Stimulated activated naive CD8-positive, alpha-beta T cell treated with anti-CD3 and anti-CD28 coated beads, Interleukin-15, Interleukin-2, amounts not matched to agents 100 ng/mL and 50 ng/mL, for 24 hours (primary cell): ENCODE data around the gene GPR39.

Experiments
- H3K27ac Mint-ChIP-seq: one replicate; pipeline ENCODE4 v1.8.0; 2021; ENCODE audit warnings: mild to moderate bottlenecking, mixed read lengths
- H3K27me3 Mint-ChIP-seq: one replicate; pipeline ENCODE4 v1.8.0; 2021; ENCODE audit warnings: mixed read lengths
- H3K36me3 Mint-ChIP-seq: one replicate; pipeline ENCODE4 v1.8.0; 2021; ENCODE audit warnings: low read depth, mixed read lengths
- H3K4me1 Mint-ChIP-seq: one replicate; pipeline ENCODE4 v1.8.0; 2021; ENCODE audit warnings: low read depth, mixed read lengths
- H3K4me3 Mint-ChIP-seq: one replicate; pipeline ENCODE4 v1.8.0; 2021; ENCODE audit warnings: mild to moderate bottlenecking, mixed read lengths
- H3K9me3 Mint-ChIP-seq: one replicate; pipeline ENCODE4 v1.8.0; 2021; ENCODE audit warnings: mixed read lengths

The GPR39 gene

DNA sequence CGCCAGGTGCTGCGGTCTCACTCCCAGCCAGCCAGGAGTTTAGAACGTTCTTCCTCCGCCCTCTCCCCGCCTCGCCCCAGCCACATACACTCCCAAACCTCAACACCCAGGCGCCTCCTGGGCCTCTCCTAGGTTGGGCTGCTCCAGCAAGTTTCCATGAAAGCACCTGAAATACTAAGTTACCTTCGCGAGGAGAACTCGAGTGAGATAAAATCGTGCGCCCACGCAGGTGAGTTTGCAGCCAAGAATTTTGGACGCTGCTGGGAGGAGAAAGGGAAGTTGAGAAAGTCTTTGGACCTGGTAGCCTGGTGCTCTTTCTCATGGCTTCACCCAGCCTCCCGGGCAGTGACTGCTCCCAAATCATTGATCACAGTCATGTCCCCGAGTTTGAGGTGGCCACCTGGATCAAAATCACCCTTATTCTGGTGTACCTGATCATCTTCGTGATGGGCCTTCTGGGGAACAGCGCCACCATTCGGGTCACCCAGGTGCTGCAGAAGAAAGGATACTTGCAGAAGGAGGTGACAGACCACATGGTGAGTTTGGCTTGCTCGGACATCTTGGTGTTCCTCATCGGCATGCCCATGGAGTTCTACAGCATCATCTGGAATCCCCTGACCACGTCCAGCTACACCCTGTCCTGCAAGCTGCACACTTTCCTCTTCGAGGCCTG, at the start of gene GPR39:
GPR39 (plus strand) TSS at position 83 of the 673 bp plus-strand sequence.
- peaks cover 4% of the 10 kb centered on the region for H3K9me3 Mint-ChIP-seq
- no peaks in the 10 kb centered on the region for H3K4me1 Mint-ChIP-seq
- H3K27me3 Mint-ChIP-seq, result peaks cover 33% of the 10 kb centered on the region
- H3K27ac Mint-ChIP-seq, result no peak within 1 kb of the TSS
- H3K4me3 Mint-ChIP-seq, result no peak within 1 kb of the TSS
- H3K36me3 Mint-ChIP-seq, result no peaks in the 10 kb centered on the region

DNA sequence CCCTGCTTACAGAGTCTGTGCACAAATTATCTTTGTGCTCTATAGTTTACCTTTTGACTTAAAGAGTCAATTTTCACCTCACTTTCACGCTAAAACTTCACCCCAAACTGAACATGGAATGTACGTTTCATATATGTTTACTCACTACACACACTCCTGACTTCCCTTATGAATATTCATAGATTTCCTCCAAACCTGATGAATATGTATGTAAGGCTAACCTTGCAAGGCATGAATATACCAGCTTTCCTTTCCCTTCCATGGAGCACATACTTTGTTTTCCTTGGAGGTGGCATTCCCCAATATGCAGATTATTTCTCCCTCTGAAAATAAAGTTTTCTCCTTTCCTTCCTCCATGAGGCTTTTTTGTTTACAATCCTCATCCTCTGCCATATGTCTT, 48.4 kb upstream of the GPR39 start:
- Mint-ChIP-seq H3K27ac (no peak overlapping the region), H3K27me3 (no peaks in the 10 kb centered on the region), H3K9me3 (no peaks in the 10 kb centered on the region), H3K36me3 (no peaks in the 10 kb centered on the region), H3K4me3 (no peak overlapping the region), H3K4me1 (no peaks in the 10 kb centered on the region)

DNA sequence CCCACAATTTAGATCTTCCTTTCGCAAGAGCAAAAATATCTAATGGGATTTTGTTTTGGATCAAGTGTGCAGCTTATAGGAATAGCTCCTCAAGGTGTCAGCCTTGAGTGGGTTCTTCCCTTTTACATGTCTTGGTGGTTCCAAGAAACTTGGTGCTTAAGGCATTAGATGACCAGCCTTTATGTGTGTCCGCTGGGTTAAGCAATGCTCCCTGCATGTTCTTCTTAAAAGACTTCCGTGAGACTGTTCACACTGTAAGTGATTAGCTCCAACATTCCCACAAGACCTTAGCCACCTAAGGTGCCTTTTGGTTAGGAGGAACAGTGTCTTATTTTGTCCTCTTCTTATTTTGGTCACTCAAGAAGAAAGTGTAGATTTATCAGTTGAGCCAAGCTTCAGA, 44.3 kb upstream of the GPR39 start:
- Mint-ChIP-seq H3K27me3 (no peaks in the 10 kb centered on the region), H3K4me1 (no peaks in the 10 kb centered on the region), H3K27ac (no peak overlapping the region), H3K9me3 (no peaks in the 10 kb centered on the region), H3K36me3 (no peaks in the 10 kb centered on the region), H3K4me3 (no peak overlapping the region)

DNA sequence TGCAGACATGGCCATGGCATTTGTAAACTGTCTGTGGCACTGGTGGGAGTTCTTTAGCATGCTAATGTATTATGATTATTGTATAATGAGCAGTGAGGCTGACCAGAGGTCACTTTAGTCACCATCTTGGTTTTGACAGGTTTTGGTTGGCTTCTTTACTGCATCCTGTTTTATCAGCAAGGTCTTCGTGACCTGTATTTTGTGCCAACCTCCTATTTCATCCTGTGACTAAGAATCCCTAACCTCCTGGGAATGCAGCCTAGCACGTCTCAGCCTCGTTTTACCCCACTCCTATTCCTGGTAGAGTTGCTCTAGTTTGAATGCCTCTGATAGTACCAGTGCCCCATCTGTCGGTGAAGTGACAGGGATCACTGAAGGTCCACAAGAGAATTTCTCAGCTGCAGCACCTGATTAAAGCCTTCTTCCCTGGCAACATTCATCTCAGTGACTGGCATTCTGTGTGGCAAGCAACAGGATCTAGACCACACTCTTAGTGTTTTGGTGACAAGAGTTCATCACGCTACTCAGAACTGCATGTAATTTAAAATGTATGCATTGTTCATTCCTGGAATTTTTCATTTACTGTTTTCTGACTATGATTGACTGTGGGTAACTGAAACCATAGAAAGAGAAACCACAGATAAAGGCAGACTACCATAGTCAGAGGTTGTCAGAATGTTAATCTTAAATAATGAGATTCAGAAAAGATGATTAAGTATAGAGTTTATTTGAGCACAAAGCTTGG, 43.0 kb upstream of the GPR39 start:
- Mint-ChIP-seq H3K27me3 (no peaks in the 10 kb centered on the region), H3K4me1 (no peaks in the 10 kb centered on the region), H3K36me3 (no peaks in the 10 kb centered on the region), H3K9me3 (no peaks in the 10 kb centered on the region), H3K27ac (no peak overlapping the region), H3K4me3 (no peak overlapping the region)

DNA sequence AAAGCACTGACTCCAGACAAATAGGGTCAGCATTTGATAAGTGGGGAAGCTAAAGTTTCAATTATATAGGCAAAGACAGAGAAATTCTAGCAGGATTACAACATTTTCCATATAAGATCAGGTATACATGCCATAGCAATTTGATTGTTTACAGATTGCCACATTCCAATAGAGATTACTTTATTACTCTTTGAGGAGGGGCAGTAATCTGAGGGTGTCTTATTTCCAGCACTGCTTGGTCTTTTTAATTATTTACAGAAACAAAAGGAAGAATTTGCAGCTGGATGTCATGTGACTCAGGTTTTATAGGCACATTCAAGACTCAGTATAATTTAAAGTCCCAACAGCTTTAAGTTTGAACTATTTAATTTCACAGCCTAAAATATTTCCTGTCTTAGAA, 42.5 kb upstream of the GPR39 start:
- Mint-ChIP-seq H3K36me3 (no peaks in the 10 kb centered on the region), H3K9me3 (no peaks in the 10 kb centered on the region), H3K4me3 (no peak overlapping the region), H3K27ac (no peak overlapping the region), H3K27me3 (no peaks in the 10 kb centered on the region), H3K4me1 (no peaks in the 10 kb centered on the region)

DNA sequence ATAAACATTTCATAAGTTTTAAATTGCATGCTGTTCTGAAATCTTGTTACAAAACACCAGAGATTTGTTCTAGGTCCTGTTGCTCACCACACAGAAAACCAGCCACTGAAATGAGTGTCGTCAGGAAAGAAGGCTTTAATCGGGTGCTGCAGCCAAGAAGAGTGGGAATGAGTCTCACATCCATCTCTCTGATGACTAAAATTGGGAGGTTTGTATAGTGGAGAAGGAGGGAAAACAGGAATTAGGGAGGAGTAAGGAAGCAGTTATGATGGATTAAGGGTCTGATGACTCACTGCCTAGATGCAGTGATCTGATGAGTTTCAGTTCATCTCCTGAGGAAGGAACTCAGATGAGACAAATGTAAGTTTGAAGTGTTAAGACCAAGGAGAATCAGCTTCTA, 42.1 kb upstream of the GPR39 start:
- Mint-ChIP-seq H3K36me3 (no peaks in the 10 kb centered on the region), H3K27ac (no peak overlapping the region), H3K4me1 (no peaks in the 10 kb centered on the region), H3K9me3 (peaks cover under 1% of the 10 kb centered on the region), H3K27me3 (no peaks in the 10 kb centered on the region), H3K4me3 (no peak overlapping the region)

DNA sequence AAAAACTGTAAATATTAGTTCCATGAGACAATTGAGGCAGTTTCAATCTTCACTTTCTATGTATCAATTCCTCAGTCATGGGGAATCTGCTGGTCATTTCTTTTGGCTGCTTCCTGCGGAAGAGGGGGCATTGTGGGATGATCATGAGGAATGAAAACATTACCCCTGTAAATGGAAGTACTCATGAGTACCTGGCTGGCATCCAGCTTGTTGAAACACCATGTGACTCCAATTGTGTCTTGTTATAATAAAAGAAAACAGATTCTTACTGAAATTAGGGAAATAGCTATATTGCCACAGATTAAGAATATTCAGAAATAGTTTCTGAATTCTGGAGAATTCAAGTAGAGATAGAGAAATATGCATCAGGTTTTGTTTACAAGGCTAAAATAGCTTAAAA, 41.6 kb upstream of the GPR39 start:
- Mint-ChIP-seq H3K4me1 (no peaks in the 10 kb centered on the region), H3K27me3 (no peaks in the 10 kb centered on the region), H3K9me3 (peaks cover 4% of the 10 kb centered on the region), H3K4me3 (no peak overlapping the region), H3K36me3 (no peaks in the 10 kb centered on the region), H3K27ac (no peak overlapping the region)

DNA sequence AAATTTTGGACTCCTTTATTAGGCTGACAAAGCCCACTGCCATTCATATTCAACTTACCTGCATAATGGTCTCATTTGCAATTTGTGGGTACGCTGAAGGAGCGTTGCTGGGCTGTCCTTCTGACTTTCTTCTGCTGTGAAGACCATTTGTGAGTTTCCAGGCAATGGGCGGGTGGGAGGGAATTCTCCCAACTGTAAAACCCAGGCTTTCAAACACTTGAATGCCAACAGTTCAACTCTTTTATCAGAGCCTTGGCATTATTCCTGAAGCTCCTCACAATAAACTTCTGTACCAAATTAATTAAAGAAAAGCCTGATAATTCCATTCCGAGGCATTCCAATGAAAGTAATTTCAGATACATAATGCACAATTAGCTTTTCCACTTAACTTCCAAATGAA, 35.2 kb upstream of the GPR39 start:
- H3K4me3 Mint-ChIP-seq, result no peak overlapping the region
- peaks cover 8% of the 10 kb centered on the region for H3K9me3 Mint-ChIP-seq
- no peaks in the 10 kb centered on the region for H3K27me3 Mint-ChIP-seq
- H3K27ac Mint-ChIP-seq, result no peak overlapping the region
- no peaks in the 10 kb centered on the region for H3K4me1 Mint-ChIP-seq
- no peaks in the 10 kb centered on the region for H3K36me3 Mint-ChIP-seq

DNA sequence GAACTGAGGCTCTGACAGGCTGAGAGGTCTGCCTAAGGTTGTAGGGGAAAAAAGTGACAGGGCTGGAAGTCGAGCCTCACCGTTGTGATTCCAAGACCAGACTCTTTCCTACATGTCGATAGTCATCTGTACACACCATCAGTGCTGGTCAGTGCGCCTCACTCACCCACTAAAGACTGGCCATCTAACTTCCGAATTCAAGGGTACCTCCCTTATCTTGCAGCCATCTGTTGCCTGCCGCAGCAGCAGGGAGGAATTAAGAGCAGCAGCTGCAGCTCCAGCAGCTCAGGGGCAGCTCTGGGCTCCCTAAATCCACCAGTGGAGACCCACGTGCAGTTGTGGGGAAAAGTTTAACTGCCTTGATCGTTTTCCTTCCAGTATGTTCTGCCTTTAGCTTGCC, 32.6 kb upstream of the GPR39 start:
- Mint-ChIP-seq H3K36me3 (no peaks in the 10 kb centered on the region), H3K4me3 (no peak overlapping the region), H3K27ac (no peak overlapping the region), H3K4me1 (no peaks in the 10 kb centered on the region), H3K9me3 (peaks cover 8% of the 10 kb centered on the region), H3K27me3 (no peaks in the 10 kb centered on the region)

DNA sequence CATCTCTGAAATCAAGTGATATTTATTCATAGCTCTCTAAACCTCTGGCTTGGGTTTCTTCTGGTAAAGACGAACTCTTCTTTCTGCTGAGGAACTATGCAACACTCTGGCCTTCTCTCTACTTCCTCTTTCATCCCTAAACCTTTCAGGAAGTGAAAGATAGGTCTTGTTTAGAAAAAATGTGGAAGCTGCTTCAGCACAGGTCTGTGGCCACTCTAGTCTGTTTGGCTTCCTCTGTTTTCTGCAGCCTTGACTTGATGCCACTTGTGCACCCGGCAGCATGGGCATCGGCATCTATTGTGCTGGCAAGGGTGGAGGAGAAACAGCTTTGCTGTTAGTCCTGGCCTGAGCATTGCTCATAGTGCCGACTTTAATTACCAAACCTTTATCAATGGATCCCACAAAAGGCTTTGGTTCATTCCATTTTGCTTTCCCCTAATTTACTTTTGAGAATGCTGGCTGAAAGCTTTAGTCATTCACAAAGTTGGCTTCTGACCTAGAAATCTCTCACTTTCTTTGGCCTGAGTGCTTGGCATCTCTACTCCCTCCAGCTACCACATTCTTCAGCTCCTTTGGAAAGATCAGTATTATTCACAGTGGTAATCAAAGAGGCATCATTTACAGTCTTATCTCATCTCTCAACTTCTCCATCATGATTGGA, 32.0 kb upstream of the GPR39 start:
- Mint-ChIP-seq H3K4me3 (no peak overlapping the region), H3K9me3 (peaks cover 7% of the 10 kb centered on the region), H3K36me3 (no peaks in the 10 kb centered on the region), H3K4me1 (no peaks in the 10 kb centered on the region), H3K27ac (no peak overlapping the region), H3K27me3 (no peaks in the 10 kb centered on the region)

DNA sequence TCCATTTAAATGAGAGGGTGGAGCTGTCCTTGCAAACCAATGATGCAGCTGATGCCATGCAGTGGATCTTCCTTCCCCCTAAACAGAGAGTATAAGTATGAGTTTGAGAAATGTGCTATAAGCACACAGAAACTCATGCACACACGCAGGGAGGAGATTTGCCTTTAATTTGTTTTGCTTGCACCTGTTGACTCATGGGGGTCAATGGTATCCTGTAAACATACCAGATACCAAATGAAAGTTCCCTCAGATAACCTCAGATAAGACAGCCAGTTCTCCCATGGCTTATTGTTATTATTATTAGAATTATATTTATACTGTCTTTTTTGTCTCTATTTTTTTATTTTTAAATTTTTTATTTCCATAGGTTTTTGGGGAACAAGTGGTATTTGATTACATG, 29.5 kb upstream of the GPR39 start:
- H3K4me3 Mint-ChIP-seq, result no peak overlapping the region
- no peaks in the 10 kb centered on the region for H3K36me3 Mint-ChIP-seq
- no peaks in the 10 kb centered on the region for H3K27me3 Mint-ChIP-seq
- H3K27ac Mint-ChIP-seq, result no peak overlapping the region
- H3K9me3 Mint-ChIP-seq, result peaks cover 4% of the 10 kb centered on the region
- H3K4me1 Mint-ChIP-seq, result no peaks in the 10 kb centered on the region

DNA sequence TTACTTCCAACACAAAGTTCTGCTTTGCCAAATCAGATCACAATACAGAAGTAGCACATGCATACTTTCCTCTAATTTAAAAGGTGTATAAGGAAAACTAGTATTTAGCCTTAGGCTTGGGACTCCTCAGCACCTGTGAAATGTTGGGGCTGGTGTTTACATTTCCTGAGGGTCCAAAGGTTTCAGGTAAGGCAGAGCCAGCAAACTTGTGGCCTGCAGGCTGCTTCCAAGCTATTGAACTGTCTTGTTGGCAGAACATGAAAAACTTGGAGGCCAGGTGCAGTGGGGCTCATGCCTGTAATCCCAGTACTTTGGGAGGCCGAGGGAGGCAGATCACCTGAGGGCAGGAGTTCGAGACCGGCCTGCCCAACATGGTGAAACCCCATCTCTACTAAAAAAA, 26.5 kb upstream of the GPR39 start:
- H3K36me3 Mint-ChIP-seq, result no peaks in the 10 kb centered on the region
- no peaks in the 10 kb centered on the region for H3K27me3 Mint-ChIP-seq
- H3K27ac Mint-ChIP-seq, result no peak overlapping the region
- no peak overlapping the region for H3K4me3 Mint-ChIP-seq
- H3K9me3 Mint-ChIP-seq, result no peaks in the 10 kb centered on the region
- H3K4me1 Mint-ChIP-seq, result no peaks in the 10 kb centered on the region

DNA sequence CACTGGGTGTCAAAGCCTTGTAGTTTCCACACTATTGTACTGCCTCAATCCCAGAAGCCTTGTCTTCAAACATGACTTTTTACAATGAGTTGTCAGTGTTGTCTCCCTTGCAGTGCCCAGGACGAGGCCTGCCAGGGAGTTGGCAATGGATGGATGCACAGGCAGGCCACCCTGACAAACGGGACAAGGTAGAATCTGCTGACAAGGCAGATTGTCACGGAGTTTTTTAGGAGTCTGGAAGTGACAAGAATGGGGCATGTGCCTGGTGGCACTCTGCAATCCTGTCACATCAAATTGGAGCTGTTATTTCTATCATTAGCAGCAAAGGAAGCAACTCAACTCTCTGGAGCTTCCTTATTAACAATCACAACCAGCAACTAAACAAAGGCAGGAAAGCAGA, 25.2 kb upstream of the GPR39 start:
- Mint-ChIP-seq H3K27me3 (no peaks in the 10 kb centered on the region), H3K4me3 (no peak overlapping the region), H3K27ac (no peak overlapping the region), H3K4me1 (no peaks in the 10 kb centered on the region), H3K9me3 (no peaks in the 10 kb centered on the region), H3K36me3 (no peaks in the 10 kb centered on the region)

DNA sequence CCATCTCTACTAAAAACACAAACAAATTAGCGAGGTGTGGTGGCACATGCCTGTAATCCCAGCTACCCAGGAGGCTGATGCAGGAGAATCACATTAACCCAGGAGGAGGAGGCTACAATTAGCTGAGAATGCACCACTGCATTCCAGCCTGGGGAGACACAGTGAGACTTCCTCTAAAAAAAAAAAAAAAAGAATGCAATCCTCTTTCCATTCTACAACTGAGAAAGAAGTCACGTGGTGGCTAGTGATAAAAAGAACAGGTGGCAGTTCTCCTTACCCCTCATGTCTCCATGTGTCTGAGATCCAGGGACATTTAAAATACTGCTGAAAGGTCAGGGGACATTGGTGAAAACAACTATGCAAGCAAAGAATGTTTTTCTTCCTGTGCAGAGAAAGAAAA, 24.4 kb upstream of the GPR39 start:
- H3K4me1 Mint-ChIP-seq, result no peaks in the 10 kb centered on the region
- H3K9me3 Mint-ChIP-seq, result no peaks in the 10 kb centered on the region
- H3K27me3 Mint-ChIP-seq, result no peaks in the 10 kb centered on the region
- no peaks in the 10 kb centered on the region for H3K36me3 Mint-ChIP-seq
- H3K27ac Mint-ChIP-seq, result no peak overlapping the region
- H3K4me3 Mint-ChIP-seq, result no peak overlapping the region

DNA sequence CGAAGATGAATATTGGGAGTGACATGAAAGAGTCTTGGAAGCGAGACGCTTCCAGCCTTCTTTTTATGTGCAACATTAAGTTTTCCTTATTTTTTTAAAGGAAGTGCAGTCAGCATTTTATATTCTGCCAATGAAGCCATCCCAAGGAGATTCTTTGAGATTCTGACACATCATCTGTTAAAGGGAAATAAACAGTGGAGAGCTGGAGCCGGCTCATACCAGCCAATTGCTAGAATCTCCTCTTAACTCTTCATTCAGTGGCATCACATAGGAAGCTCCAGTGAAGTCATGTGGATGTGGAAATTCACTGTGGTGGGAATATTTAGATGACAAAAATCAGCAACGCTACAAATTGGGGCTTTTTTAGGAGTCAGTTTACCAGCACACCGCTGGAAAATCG, 23.7 kb upstream of the GPR39 start:
- H3K36me3 Mint-ChIP-seq, result no peaks in the 10 kb centered on the region
- no peaks in the 10 kb centered on the region for H3K4me1 Mint-ChIP-seq
- no peak overlapping the region for H3K4me3 Mint-ChIP-seq
- no peaks in the 10 kb centered on the region for H3K9me3 Mint-ChIP-seq
- H3K27ac Mint-ChIP-seq, result no peak overlapping the region
- no peaks in the 10 kb centered on the region for H3K27me3 Mint-ChIP-seq
